LoVo (cell line): ENCODE results near the gene SFMBT1.
A peak's percentile ranks its signal among the peaks of the same experiment; 100 is the strongest.
"Not testable (repeated sequence)": the region's sequence is repeated elsewhere in the genome, so short reads cannot be mapped to it uniquely, and the experiment has no call there.

ENCODE experiments used
- DNase-seq: peaks from one replicate; pipeline ENCODE4 v3.0.0-alpha.2; 2016; ENCODE audit warnings: low spot score

SFMBT1 gene

DNA sequence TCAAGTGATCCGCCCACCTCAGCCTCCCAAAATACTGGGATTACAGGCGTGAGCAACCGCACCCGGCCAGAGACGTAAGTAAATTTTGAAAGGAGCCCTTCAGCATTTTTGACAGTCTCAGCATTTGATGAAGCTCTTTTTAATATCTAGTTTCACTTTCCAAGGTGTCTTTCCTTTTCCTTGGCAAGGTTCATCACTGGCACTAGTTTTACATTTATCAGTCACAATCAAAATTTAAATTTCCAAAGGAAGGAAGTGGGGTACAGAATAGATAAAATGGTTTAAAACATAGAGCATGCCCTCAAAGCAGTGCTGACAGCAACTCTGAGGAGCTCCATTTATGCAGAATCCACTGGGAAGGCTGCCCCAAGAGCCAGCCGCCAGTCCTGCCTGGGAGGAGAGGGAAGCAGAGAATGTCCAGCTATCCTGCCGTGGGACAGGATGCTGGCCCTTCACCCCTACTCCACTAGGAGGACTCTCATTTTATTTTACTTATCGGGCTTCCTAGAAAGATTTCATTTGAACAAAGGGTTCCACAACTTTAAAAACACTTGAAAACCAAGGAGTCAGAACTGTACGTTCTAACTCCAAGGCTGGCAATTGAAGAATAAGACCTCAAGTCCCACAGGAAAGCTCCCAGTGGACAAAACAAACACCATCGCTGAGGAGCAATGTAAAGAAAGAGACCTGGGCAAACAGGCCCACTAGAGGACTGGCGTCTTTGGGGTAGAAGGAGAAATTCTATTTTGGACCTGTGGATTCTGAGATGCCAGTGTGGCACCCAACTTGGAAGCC, 9.9 kb downstream of the SFMBT1 start:
- no peak for DNase-seq

- DNase-seq = not testable (repeated sequence)
These were observed 10.9 kb downstream of the SFMBT1 start for GRCh38 chr3:53035018-53035417.

DNA sequence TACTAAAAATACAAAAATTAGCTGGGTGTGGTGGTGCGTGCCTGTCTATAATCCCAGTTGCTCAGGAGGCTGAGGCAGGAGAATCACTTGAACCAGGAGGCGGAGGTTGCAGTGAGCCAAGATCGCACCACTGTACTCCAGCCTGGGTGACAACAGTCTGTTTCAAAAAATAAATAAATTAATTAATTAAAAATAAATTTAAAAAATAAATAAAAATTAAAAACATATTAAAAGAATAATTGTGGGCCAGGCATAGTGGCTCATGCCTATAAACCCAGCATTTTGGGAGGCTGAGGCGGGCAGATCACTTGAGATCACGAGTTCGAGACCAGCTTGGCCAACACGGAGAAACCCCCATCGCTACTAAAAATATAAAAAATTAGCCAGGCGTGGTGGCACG, 11.5 kb downstream of the SFMBT1 start:
- DNase-seq = not testable (repeated sequence)

DNA sequence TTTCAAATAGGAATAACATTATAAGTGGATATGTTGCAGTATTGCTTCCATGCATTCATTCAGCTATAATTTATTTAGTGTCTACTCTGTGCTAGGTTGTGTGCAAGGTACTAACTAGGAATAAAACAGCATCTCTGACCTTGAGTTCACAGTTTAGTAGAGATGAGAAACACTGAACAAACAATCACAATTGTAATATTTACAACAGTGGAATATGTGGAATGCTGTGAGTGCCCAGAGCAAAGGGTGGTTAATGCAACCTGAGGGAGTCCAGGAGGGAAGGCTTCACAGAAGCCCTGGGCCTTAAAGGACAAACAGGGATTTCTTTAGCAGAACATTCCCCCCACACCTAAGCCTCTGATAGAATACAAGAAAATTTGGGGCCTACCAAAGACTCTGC, 13.3 kb downstream of the SFMBT1 start:
- DNase-seq = no peak

- no peak for DNase-seq
These were observed 15.0 kb downstream of the SFMBT1 start for GRCh38 chr3:53030619-53031449.

- DNase-seq = no peak
These were observed 17.2 kb downstream of the SFMBT1 start for GRCh38 chr3:53028641-53029040.

GRCh38 chr3:53027254-53027844, 18.5 kb downstream of the SFMBT1 start:
- no peak for DNase-seq

GRCh38 chr3:53026382-53027162, 19.3 kb downstream of the SFMBT1 start:
- DNase-seq = no peak

- DNase-seq = no peak
These were observed 21.6 kb downstream of the SFMBT1 start for GRCh38 chr3:53024315-53024714.

GRCh38 chr3:53023072-53023823, 22.6 kb downstream of the SFMBT1 start:
- no peak for DNase-seq

DNA sequence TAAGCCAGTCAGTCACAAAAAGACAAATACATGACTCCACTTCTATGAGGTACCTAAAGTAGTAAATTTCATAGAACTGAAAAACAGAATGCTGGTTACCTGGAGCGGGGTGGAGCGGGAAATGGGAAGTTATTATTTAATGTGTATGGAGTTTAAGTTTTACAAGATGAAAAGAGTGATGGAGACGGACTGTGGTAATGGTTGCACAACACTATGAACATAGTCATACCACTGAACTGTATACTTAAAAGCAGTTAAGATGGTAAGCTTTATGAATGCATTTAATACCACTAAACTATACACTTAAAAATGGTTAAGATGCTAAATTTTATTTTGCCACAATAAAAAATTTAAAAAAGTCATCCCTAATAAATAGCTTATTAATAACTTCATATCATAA, 23.2 kb downstream of the SFMBT1 start:
- DNase-seq = no peak

DNA sequence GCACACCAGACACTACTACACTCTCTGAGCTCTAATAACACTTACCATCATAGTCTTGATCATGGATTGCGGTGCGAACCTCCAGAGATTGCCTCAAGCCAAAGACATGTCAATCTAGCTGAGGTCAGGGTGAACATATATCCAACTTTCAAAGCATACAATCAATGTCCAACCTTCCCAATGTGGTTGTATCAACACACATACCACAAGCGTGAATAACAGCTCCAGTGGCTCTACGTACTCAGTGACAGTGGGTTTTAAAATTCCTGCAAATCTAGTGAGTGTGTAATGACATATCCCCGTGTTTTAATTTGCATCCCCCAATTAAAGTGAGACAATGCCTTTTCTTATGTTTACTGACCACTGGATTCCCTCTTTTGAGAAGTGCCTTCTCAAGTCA, 29.6 kb downstream of the SFMBT1 start:
- no peak for DNase-seq

DNA sequence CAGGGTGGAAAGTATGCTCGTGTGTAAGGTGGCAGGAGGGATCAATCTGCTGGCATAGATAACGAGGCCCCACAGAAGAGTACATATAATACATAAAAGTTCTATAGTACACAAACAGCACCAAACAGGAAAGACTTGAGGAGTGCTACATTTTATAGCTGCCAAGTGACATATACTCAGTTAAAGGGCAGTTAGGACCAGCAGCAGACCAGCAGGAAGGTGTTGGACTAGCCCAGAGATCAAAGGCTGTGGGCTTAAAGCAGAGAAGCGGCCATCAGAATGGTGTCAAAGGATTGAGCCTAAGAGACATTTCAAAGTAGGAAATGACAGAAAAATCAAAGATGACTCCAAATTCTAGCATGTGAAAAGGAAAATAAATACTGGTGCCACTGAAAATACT, 34.5 kb downstream of the SFMBT1 start:
- DNase-seq = no peak

- no peak for DNase-seq
These were observed 35.9 kb downstream of the SFMBT1 start for GRCh38 chr3:53009826-53010539.

- no peak for DNase-seq
These were observed 36.9 kb downstream of the SFMBT1 start for GRCh38 chr3:53008932-53009331.

GRCh38 chr3:53005854-53006513, 39.9 kb downstream of the SFMBT1 start:
- no peak for DNase-seq

DNA sequence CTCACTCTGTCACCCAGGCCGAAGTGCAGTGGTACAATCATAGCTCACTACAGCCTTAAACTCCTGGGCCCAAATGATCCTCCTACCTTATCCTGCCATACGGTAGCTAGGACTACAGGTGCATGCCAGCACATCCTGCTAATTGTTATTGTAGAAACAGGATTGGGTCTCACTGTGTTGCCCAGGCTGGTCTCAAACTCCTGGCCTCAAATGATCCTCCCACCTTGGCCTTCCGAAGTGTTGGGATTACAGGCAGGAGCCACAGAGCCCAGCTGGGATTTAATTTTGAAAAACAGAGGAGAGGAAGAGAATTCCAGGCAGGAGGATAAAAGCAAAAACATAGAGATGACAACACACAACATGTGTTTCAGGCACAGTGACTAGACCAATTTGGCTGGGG, 40.5 kb downstream of the SFMBT1 start:
- no peak for DNase-seq

DNA sequence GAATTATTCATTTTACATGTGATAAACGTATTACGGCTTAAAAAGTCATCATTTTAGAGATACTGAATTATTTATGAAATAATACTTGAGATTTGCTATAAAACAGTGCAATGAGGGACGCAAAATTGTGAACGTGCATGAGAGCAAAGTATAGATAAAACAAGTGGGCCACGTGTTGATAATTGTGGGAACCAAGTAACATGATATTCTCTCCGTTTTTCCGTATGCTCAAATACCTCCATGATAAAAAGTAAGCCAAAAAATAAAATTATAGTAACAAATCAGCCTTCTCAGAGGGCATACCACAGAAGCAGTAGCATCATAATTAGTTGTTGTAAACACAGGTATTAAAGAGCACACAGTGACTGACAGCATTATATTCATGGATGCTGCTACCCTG, 42.6 kb downstream of the SFMBT1 start:
- DNase-seq = no peak

DNA sequence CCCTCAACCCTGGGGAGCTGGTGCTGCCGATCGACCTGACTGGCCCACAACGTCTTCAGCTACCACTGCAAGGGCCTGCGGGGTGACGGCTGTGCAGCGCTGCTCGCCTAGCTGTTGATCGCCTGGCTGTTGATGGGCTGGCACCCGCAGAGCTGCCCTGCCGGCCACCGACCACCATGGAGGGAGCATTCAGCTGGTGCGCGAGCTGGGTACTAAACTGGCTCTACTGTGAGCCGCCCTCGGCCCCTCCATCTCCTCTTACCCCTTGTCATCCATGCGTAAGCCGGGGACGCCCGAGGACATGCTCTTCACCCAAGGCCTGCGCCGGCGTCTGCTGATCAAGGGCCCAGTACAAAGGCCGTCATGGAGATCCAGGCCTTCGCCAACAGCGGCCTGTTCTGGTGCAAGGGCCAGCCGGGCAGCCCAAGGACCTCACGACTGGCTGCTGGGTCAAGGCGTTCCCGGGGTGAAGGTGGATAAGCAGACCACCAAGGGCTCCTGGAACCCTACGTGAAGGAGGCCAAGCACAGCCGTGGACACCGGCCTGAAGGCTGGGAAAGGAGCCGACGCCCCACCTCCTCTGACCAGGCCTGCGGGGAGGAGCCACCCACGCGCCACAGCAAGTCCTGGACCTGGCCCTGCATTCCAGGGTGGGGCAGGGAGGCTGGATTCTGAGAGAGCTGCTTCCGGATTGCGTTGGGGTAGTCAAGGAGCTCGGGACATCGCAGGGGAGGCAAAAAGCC, 46.9 kb downstream of the SFMBT1 start:
- DNase-seq = peak; percentile 83
